ENCODE data around the gene LRP1.

- TF ChIP-seq FOXM1 (IDR thresholded peaks at IDR 0.05; ENCODE audit: borderline replicate concordance) = no peak
- TF ChIP-seq ZNF384 (IDR thresholded peaks at IDR 0.05) = no peak
- TF ChIP-seq SP1 (IDR thresholded peaks at IDR 0.05) = no peak
- TF ChIP-seq ELF4 (IDR thresholded peaks at IDR 0.05) = no peak
- TF ChIP-seq BHLHE40 (IDR thresholded peaks at IDR 0.05; ENCODE audit: borderline replicate concordance) = no peak
- TF ChIP-seq ARNT (IDR thresholded peaks at IDR 0.05) = no peak
- no peak for TF ChIP-seq LEF1 (IDR thresholded peaks at IDR 0.05; ENCODE audit: borderline replicate concordance)
- no peak for TF ChIP-seq SUZ12 (IDR thresholded peaks at IDR 0.05)
- no peak for TF ChIP-seq NFRKB (IDR thresholded peaks at IDR 0.05)
- TF ChIP-seq L3MBTL2 (conservative IDR thresholded peaks at IDR 0.05) = no peak
- TF ChIP-seq PKNOX1 (IDR thresholded peaks at IDR 0.05) = no peak
Observed at GRCh38 chr12:57226588-57227314, 98.5 kb downstream of the LRP1 start.

Data from HEK293T (cell line).